Measurements from ENCODE around the gene TGM2.

TGM2 gene

GRCh38 chr20:38141889-38142494 lies 23.1 kb downstream of the TGM2 start:
- no peak for DNase-seq

- DNase-seq = peak; percentile 17
Measured at GRCh38 chr20:38141204-38141888, 23.7 kb downstream of the TGM2 start.

GRCh38 chr20:38139977-38140753 lies 24.9 kb downstream of the TGM2 start:
- DNase-seq = no peak

- DNase-seq = no peak
Measured at GRCh38 chr20:38139156-38139912, 25.7 kb downstream of the TGM2 start.

GRCh38 chr20:38138086-38138778 lies 26.8 kb downstream of the TGM2 start:
- DNase-seq = no peak

GRCh38 chr20:38137441-38138037 lies 27.5 kb downstream of the TGM2 start:
- DNase-seq = no peak

GRCh38 chr20:38136421-38137245 lies 28.4 kb downstream of the TGM2 start:
- no peak for DNase-seq

- DNase-seq = peak; percentile 9
Measured at GRCh38 chr20:38135651-38136420, 29.2 kb downstream of the TGM2 start.

- DNase-seq = no peak
Measured at GRCh38 chr20:38135271-38135650, 29.8 kb downstream of the TGM2 start.

- no peak for DNase-seq
Measured at GRCh38 chr20:38134427-38135270, 30.4 kb downstream of the TGM2 start.

- no peak for DNase-seq
Measured at GRCh38 chr20:38133680-38134426, 31.2 kb downstream of the TGM2 start.

- no peak for DNase-seq
Measured at GRCh38 chr20:38132910-38133501, 32.1 kb downstream of the TGM2 start.

GRCh38 chr20:38132156-38132909 lies 32.7 kb downstream of the TGM2 start:
- no peak for DNase-seq

- DNase-seq = no peak
Measured at GRCh38 chr20:38131588-38132121, 33.4 kb downstream of the TGM2 start.

- DNase-seq = peak; percentile 6
Measured at GRCh38 chr20:38130687-38131587, 34.1 kb downstream of the TGM2 start.
